LNCAP (cell line): ENCODE data around the gene FADS1.

Experiments used
- TF ChIP-seq, protein P1 (sequence below): fragments of 450-650 bp; IDR thresholded peaks from 2 replicates; pipeline ENCODE4 v1.5.1; 2017; ENCODE audit warnings: mild to moderate bottlenecking

The FADS1 gene

DNA sequence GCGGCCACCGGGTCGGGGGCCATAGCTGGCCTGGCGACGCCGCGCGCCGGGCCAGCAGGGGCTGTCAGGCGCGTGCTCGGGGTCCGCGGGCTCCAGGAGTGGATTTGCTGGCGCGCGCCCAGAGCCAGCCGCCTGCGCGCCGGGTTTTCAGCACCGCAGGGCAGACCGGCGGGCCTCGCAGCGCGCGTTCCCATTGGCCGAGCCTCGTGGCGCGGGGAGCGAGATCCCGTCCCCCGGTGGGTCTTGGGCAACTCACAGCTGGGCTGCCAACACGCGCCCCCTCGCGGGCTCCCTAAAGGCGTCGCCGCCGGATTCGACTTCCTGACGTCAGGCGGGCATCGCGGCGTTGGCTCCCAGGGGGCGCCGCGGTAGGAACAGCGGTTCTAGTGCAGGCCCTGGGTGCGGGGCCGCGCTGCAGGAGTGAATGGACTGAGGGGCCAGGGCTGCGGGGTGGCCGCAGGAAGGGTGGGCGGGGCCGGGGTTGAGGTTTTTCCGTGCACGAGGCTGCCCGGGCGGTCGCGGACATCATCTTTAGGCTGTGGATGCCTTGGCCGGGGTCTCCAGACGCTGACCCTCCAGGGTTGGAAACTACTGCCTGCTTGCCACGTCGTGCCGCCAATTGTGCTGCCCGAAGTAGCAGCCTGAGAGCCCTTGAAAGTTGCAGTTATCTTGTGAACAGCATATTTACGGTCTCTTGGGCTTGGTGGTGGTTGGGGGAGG lies at the start of gene FADS1:
Gene FADS1, minus strand, starts transcription at position 268 of the 720 bp plus-strand sequence. Its CDS starts 74 bp downstream, at position 194.
- TF ChIP-seq, protein P1, sequence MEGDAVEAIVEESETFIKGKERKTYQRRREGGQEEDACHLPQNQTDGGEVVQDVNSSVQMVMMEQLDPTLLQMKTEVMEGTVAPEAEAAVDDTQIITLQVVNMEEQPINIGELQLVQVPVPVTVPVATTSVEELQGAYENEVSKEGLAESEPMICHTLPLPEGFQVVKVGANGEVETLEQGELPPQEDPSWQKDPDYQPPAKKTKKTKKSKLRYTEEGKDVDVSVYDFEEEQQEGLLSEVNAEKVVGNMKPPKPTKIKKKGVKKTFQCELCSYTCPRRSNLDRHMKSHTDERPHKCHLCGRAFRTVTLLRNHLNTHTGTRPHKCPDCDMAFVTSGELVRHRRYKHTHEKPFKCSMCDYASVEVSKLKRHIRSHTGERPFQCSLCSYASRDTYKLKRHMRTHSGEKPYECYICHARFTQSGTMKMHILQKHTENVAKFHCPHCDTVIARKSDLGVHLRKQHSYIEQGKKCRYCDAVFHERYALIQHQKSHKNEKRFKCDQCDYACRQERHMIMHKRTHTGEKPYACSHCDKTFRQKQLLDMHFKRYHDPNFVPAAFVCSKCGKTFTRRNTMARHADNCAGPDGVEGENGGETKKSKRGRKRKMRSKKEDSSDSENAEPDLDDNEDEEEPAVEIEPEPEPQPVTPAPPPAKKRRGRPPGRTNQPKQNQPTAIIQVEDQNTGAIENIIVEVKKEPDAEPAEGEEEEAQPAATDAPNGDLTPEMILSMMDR, result peak; percentile 68

DNA sequence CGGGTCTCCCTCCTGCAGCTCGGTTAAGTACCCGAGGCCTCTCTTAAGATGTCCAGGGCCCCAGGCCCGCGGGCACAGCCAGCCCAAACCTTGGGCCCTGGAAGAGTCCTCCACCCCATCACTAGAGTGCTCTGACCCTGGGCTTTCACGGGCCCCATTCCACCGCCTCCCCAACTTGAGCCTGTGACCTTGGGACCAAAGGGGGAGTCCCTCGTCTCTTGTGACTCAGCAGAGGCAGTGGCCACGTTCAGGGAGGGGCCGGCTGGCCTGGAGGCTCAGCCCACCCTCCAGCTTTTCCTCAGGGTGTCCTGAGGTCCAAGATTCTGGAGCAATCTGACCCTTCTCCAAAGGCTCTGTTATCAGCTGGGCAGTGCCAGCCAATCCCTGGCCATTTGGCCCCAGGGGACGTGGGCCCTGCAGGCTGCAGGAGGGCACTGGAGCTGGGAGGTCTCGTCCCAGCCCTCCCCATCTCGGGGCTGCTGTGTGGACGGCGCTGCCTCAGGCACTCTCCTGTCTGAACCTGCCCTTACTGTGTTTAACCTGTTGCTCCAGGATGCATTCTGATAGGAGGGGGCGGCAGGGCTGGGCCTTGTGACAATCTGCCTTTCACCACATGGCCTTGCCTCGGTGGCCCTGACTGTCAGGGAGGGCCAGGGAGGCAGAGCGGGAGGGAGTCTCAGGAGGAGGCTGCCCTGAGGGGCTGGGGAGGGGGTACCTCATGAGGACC lies 49.6 kb upstream of the FADS1 start:
- TF ChIP-seq, protein P1, result no peak

DNA sequence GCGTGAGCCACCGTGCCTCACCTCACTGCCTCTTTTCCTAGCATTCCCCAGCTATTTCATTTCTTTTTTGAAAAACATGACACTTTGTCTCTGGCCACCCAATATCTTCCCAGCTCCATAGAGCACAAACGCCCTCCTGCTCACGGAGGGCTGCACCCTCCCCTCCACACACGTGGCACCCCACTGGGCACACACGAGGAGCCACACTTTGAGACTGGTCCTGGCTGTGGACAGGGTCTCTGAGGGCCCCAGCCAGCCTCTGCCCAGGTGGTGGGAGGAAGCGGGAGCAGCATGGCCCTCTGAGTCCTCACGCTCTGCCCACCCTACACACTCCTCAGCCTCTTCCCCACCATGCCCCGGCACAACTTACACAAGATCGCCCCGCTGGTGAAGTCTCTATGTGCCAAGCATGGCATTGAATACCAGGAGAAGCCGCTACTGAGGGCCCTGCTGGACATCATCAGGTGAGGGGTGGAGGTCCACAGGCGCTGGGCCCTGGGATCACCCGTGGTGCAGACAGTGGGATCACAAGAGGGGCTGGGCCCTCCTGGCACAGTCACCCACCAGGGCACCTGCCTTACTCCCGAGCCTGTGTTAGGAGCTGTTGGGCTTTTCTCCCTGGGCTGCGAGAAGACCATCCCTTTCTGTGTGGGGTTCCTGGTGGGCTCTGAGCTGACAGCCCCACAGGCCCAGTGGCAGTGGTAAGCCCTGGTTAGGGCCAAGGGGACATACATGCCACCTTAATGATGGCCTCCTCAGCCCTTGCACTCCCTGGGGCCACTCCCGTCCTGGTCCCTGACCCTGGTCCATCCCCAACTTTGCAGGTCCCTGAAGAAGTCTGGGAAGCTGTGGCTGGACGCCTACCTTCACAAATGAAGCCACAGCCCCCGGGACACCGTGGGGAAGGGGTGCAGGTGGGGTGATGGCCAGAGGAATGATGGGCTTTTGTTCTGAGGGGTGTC lies 48.3 kb upstream of the FADS1 start:
- TF ChIP-seq, protein P1, result no peak

DNA sequence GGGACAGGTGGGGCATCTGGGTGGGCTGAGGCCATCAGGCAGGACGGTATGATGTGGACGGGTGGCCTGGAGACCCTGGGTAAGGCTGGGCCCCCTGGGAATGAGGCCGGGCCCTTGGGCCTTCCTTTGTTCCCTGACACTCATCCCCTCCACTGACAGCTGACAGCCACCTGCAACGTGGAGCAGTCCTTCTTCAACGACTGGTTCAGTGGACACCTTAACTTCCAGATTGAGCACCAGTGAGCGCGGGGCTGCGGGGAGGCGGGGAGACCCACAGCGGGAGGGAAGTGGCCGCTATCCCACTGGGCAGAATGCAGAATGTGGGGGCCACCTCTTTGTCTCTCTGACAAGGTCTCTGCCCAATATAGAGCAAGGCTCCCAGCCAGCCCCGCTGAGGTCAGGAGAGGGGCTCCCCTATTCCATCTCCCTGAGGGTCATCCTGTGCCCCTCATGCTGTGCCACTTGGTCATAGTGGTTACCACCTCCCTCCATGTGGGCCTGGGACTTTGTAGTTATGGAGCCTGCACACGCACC lies 46.8 kb upstream of the FADS1 start:
- TF ChIP-seq, protein P1, result no peak

DNA sequence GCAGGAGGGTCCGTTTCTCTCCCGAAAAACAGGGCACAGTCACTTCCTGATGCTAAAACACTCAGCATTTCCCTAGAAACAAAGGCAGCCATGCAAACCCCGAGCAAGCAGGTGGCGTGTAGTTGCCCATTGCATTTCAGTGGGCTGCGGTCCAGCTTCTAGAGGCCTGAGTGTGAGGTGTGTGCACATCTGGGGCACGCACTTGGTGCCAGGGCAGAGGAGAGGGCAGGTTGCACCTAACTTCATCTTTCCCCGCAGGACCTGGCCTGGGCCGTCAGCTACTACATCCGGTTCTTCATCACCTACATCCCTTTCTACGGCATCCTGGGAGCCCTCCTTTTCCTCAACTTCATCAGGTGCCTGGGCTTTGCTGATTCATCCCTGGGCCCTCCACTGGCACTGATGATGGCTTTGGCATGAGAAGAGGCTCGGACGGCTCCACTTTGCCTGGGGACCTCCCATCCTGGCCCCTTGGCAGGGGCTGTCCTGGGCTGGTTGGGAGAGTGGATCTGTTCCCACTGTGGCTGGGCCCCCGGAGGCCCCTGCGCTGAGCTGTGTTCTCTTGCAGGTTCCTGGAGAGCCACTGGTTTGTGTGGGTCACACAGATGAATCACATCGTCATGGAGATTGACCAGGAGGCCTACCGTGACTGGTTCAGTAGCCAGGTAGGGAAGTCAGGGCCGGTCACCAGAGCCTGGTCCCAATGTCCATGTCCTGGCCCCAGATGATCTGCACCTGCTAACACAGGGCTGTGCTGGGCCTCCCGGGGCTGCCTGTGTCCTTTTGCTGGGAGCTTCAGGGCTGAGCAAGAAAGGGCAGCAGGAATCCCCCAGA lies 46.1 kb upstream of the FADS1 start:
- TF ChIP-seq, protein P1, result no peak

DNA sequence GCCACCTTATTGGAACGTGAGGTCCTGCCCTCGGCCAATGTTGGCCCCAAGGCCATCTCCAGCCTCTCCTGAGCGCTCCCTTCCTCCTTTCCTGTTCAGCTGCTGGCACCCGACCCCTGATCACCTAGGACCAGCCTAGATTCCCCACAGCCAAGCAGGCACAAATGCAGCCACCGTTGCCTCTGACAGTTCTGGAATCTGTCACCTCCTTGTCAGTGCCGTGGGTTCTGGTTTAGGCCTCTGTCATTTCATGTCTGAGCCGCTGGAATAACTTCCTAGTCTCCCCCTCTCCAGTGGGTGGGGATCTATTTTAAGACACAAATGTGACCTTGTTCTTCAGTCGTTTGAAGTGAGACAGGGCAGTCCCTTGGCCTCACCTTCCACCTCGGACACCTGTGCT lies 44.8 kb upstream of the FADS1 start:
- TF ChIP-seq, protein P1, result no peak
